Retinal pigment epithelial cell (primary cell): ENCODE measurements around the gene FERMT3.

Experiments used
- DNase-seq: peaks from one replicate; pipeline ENCODE4 v3.0.0-alpha.2; 2010; ENCODE audit warnings: low read depth
- H3K4me3 ChIP-seq: 2 replicates; pipeline ENCODE4 v1.5.1; 2011; ENCODE audit warnings: mild to moderate bottlenecking, low read length, control low read depth, moderate library complexity
- CTCF ChIP-seq: conservative IDR thresholded peaks from 2 replicates; pipeline ENCODE4 v1.5.1; 2011; ENCODE audit warnings: low read depth, low read length, control low read depth, inconsistent platforms

The FERMT3 gene

DNA sequence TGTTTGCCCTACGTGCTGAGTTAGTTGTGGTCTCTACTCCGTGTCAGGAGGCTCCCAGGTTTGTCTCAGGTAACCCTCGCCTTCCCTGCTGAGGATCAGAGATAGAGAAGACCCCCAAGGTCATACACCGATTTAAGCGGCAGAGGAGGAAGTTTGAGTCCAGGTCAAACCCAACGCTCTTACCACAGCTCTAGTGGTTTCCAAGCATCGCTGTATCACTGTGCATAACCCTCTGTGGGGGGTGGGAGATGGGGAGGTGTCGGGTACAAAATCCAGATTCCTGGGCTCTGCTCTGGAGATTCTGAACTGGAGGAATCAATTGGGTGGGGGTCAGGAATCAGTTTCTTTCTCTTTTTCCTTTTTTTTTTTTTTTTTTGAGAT is 24.5 kb downstream of the FERMT3 start:
- peak overlapping the region; percentile 81 for H3K4me3 ChIP-seq
- DNase-seq, result no peak
- no peak for TF ChIP-seq CTCF

- TF ChIP-seq CTCF, result no peak
- DNase-seq, result no peak
- H3K4me3 ChIP-seq, result no peak overlapping the region
These were observed 25.0 kb downstream of the FERMT3 start for GRCh38 chr11:64231546-64231945.

DNA sequence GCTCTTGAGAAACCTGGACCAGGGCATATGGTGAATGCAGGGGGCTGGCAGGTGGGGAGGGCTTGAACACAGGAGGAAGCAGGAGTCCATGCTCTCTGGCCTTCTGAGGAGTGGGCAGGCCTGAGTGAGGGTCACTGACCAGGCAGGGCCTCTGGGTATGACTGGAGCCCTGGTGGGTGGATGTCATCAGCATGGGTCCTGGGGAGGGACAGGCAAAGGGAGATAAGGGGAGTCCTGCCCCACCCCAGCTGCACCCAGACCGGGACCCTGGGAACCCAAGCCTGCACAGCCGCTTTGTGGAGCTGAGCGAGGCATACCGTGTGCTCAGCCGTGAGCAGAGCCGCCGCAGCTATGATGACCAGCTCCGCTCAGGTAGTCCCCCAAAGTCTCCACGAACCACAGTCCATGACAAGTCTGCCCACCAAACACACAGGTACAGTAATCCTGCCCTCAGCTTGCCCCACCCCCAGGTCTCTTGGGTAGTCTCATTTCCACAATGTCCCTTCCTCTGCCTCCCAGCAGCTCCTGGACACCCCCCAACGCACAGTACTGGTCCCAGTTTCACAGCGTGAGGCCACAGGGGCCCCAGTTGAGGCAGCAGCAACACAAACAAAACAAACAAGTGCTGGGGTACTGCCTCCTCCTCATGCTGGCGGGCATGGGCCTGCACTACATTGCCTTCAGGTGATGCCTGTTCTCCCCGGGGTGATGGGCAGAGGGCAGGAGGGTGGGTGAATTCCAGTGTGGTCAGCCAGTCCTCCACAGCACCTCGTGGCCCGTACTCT is 25.9 kb downstream of the FERMT3 start:
- H3K4me3 ChIP-seq, result no peak overlapping the region
- no peak for TF ChIP-seq CTCF
- no peak for DNase-seq

DNA sequence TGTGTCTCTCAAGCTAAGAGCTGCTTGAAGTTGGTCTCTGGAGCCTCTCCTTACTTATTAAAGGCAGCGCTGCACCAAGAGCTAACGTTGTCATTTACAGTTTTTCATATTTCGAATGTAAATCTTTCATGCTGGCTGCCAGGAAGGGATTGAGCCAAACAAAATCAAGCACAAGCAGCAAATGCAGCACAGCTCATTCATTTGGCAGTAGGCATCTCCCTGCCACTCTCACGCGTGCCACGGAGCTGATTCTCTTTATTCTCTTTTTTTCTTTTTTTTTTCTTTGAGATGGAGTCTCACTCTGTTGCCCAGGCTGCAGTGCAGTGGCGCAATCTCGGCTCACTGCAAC is 26.4 kb downstream of the FERMT3 start:
- no peak for DNase-seq
- H3K4me3 ChIP-seq, result no peak overlapping the region
- no peak for TF ChIP-seq CTCF

- DNase-seq, result no peak
- H3K4me3 ChIP-seq, result peak within 1 kb of the TSS; percentile 63
- TF ChIP-seq CTCF, result no peak
These were observed 27.5 kb downstream of the FERMT3 start, which contains the start of gene VEGFB for GRCh38 chr11:64233913-64234586. Gene VEGFB (plus strand): TSS chr11:64234584. CDS start chr11:64234834, 250 bp downstream.

DNA sequence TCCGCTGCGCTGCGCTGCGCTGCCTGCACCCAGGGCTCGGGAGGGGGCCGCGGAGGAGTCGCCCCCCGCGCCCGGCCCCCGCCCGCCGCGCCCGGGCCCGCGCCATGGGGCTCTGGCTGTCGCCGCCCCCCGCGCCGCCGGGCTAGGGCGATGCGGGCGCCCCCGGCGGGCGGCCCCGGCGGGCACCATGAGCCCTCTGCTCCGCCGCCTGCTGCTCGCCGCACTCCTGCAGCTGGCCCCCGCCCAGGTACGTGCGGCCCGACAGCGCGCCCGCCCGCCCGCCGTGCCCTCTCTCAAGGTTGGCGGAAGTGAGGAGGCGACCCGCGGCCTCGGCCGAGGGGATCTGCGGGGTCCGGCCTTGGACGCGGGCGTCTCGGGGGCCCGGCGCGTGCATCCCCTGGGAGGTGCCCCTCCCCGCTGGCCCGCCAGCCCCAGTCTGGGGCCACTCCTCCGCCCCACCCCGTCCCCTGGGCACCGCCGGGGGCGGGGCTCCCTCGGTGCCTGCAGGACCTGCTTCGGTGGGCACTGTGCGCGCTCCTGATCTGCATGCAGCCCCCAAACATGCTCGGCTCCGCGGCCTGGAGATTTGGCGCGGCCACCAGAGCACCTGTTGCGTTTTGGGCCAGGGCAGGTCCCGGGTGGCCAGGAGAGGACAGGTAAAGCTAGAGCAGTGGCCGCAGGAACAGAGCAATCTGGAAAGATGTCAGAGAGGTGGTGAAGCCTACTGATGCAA is 28.3 kb downstream of the FERMT3 start:
- H3K4me3 ChIP-seq, result peak overlapping the region; percentile 63
- no peak for TF ChIP-seq CTCF
- DNase-seq, result no peak
